ENCODE results near the gene RASSF6. TPM values are rescaled to one million over a fixed set of nuclear protein-coding genes. Genes with fewer than 3 reads are reported as not detected.
A peak's percentile ranks its signal among the peaks of the same experiment; 100 is the strongest.

The RASSF6 gene
- total RNA-seq, 1 donor from 2014 or later, result not detected

DNA sequence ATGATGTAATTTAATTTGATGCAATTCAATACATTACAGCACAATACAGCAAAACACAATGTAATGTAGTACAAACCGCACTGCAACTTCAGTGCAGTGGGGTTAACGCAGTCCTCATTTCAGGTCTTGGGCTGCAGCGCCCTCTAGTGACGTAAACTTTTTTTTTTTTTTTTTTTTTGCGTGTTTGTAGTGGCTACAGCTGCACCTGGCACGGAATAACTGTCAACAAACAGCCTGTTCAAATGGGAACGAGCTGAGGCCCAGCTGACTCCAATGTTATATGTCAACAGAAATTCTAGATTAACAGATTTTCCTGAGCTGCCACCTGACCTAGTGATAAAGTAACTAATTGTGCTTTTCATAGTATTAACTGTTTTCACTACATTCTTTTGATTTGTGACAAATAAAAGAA is 33.5 kb upstream of the RASSF6 start:
- no peaks in the 10 kb centered on the region for H3K27me3 ChIP-seq
- no peaks in the 10 kb centered on the region for H3K36me3 Mint-ChIP-seq
- no peaks in the 10 kb centered on the region for H3K4me1 Mint-ChIP-seq
- TF ChIP-seq, protein P1, sequence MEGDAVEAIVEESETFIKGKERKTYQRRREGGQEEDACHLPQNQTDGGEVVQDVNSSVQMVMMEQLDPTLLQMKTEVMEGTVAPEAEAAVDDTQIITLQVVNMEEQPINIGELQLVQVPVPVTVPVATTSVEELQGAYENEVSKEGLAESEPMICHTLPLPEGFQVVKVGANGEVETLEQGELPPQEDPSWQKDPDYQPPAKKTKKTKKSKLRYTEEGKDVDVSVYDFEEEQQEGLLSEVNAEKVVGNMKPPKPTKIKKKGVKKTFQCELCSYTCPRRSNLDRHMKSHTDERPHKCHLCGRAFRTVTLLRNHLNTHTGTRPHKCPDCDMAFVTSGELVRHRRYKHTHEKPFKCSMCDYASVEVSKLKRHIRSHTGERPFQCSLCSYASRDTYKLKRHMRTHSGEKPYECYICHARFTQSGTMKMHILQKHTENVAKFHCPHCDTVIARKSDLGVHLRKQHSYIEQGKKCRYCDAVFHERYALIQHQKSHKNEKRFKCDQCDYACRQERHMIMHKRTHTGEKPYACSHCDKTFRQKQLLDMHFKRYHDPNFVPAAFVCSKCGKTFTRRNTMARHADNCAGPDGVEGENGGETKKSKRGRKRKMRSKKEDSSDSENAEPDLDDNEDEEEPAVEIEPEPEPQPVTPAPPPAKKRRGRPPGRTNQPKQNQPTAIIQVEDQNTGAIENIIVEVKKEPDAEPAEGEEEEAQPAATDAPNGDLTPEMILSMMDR (IDR thresholded peaks at IDR 0.05), result peak; percentile 51
- no peak for TF ChIP-seq EZH2 (IDR thresholded peaks at IDR 0.05)
- H3K36me3 ChIP-seq, result no peaks in the 10 kb centered on the region
- H3K4me1 ChIP-seq, result no peaks in the 10 kb centered on the region
- H3K9me3 Mint-ChIP-seq, result no peaks in the 10 kb centered on the region
- H3K4me2 ChIP-seq, result no peak overlapping the region
- no peaks in the 10 kb centered on the region for H3F3A ChIP-seq (ENCODE audit: low read depth)
- H3K9ac ChIP-seq, result no peak overlapping the region
- no peaks in the 10 kb centered on the region for H4K20me1 ChIP-seq (ENCODE audit: low read depth)
- no peak overlapping the region for H2AFZ ChIP-seq (replicated peaks)
- H3K27me3 Mint-ChIP-seq (ENCODE audit: insufficient read depth, low read depth), result no peaks in the 10 kb centered on the region
- no peaks in the 10 kb centered on the region for H3K79me2 ChIP-seq (ENCODE audit: low read depth)
- DNase-seq (ENCODE audit: low spot score), result peak; percentile 55
- H3K27ac Mint-ChIP-seq, result no peak overlapping the region
- H3K27ac ChIP-seq, result no peak overlapping the region
- H3K4me3 ChIP-seq, result no peak overlapping the region
- no peak overlapping the region for H3K4me3 Mint-ChIP-seq
- no peaks in the 10 kb centered on the region for H3K9me3 ChIP-seq (ENCODE audit: low read depth)

DNA sequence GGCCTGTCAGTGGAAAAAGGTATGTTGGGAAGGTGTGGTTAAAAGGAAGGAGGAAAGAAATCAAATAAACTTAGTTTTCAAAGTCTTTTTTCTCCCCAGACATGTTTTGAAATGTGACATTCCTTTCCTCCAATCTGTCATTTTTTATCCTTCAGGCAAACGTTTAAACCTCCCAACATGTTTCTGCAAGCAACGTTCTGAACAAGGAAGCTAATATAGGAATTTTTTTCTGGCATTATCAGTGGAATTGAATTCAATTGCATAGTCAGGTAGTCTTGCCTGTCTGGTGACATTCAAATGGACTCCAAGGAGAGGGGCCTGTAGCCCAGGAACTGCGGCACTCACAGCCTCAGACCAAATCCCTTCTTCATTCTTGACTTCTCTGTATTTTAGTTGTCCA is 30.0 kb upstream of the RASSF6 start:
- H3K27me3 Mint-ChIP-seq (ENCODE audit: insufficient read depth, low read depth), result no peaks in the 10 kb centered on the region
- no peak overlapping the region for H3K4me3 ChIP-seq
- H3K9me3 ChIP-seq (ENCODE audit: low read depth), result no peaks in the 10 kb centered on the region
- no peaks in the 10 kb centered on the region for H4K20me1 ChIP-seq (ENCODE audit: low read depth)
- no peaks in the 10 kb centered on the region for H3K36me3 ChIP-seq
- no peak overlapping the region for H3K27ac ChIP-seq
- no peak for DNase-seq (ENCODE audit: low spot score)
- no peak overlapping the region for H3K27ac Mint-ChIP-seq
- no peaks in the 10 kb centered on the region for H3K79me2 ChIP-seq (ENCODE audit: low read depth)
- H3K4me1 Mint-ChIP-seq, result no peaks in the 10 kb centered on the region
- no peak overlapping the region for H3K9ac ChIP-seq
- TF ChIP-seq, protein P1 (IDR thresholded peaks at IDR 0.05), result no peak
- no peak for TF ChIP-seq EZH2 (IDR thresholded peaks at IDR 0.05)
- no peak for TF ChIP-seq EZH2phosphoT487 (IDR thresholded peaks at IDR 0.05)
- no peaks in the 10 kb centered on the region for H3K36me3 Mint-ChIP-seq
- no peaks in the 10 kb centered on the region for H3K4me1 ChIP-seq
- no peak overlapping the region for H3K4me2 ChIP-seq
- no peaks in the 10 kb centered on the region for H3K27me3 ChIP-seq
- H2AFZ ChIP-seq (replicated peaks), result no peak overlapping the region
- H3K4me3 Mint-ChIP-seq, result no peak overlapping the region
- H3K9me3 Mint-ChIP-seq, result no peaks in the 10 kb centered on the region
- no peaks in the 10 kb centered on the region for H3F3A ChIP-seq (ENCODE audit: low read depth)

DNA sequence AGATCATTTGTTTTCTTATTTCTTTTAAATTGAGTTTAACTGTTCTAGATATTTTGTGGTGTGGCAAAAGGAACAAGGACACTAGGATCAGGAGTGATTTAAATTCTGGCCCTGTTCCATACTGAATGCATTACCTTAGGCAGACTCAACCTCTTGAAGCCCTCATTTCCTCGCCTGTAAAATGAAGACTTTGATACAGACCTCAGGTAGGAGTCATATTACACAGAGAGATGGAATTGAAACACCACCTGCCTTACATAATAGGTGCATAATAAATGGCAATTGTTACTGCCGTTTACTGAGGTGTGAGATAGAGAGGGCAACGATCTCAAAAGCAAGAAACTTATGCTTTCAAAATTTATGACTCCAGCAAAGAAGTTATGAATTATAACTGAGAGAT is 28.2 kb upstream of the RASSF6 start:
- Mint-ChIP-seq H3K27me3 (ENCODE audit: insufficient read depth, low read depth) (no peaks in the 10 kb centered on the region), H3K9me3 (no peaks in the 10 kb centered on the region), H3K36me3 (no peaks in the 10 kb centered on the region), H3K4me1 (no peaks in the 10 kb centered on the region), H3K4me3 (no peak overlapping the region), H3K27ac (no peak overlapping the region)
- DNase-seq (ENCODE audit: low spot score), result no peak
- no peaks in the 10 kb centered on the region for H4K20me1 ChIP-seq (ENCODE audit: low read depth)
- H3K4me1 ChIP-seq, result no peaks in the 10 kb centered on the region
- no peaks in the 10 kb centered on the region for H3K79me2 ChIP-seq (ENCODE audit: low read depth)
- no peaks in the 10 kb centered on the region for H3F3A ChIP-seq (ENCODE audit: low read depth)
- no peak overlapping the region for H3K9ac ChIP-seq
- H2AFZ ChIP-seq (replicated peaks), result no peak overlapping the region
- no peak overlapping the region for H3K4me2 ChIP-seq
- no peak for TF ChIP-seq EZH2phosphoT487 (IDR thresholded peaks at IDR 0.05)
- no peaks in the 10 kb centered on the region for H3K36me3 ChIP-seq
- H3K27ac ChIP-seq, result no peak overlapping the region
- no peaks in the 10 kb centered on the region for H3K27me3 ChIP-seq
- H3K4me3 ChIP-seq, result no peak overlapping the region
- H3K9me3 ChIP-seq (ENCODE audit: low read depth), result no peaks in the 10 kb centered on the region

DNA sequence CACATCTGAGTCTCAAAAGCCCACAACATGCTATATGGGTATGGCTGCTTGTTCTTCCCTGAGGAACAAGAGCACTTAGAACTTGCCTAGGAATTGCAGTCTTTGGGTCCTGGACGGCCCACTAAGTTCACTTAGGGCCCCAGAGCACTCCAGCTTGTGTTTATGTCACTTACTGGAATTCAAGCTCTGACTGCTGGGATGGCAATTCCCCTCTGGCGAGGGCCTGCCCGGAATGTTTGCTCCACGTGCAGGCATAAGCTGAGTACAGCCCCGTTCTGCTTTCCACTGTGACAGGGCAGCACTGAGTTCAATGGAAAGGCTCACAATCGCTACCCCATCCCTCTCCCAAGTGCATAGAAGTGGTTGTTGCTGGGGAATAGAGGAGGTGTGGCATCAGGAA is 25.9 kb upstream of the RASSF6 start:
- H3K79me2 ChIP-seq (ENCODE audit: low read depth), result no peaks in the 10 kb centered on the region
- no peak overlapping the region for H3K9ac ChIP-seq
- H3K4me1 ChIP-seq, result no peaks in the 10 kb centered on the region
- no peaks in the 10 kb centered on the region for H3K27me3 ChIP-seq
- no peaks in the 10 kb centered on the region for H3K36me3 ChIP-seq
- Mint-ChIP-seq H3K27ac (no peak overlapping the region), H3K4me1 (no peaks in the 10 kb centered on the region), H3K9me3 (no peaks in the 10 kb centered on the region), H3K27me3 (ENCODE audit: insufficient read depth, low read depth) (no peaks in the 10 kb centered on the region), H3K36me3 (no peaks in the 10 kb centered on the region), H3K4me3 (no peak overlapping the region)
- H3K4me3 ChIP-seq, result no peak overlapping the region
- H3K4me2 ChIP-seq, result no peak overlapping the region
- H4K20me1 ChIP-seq (ENCODE audit: low read depth), result no peaks in the 10 kb centered on the region
- DNase-seq (ENCODE audit: low spot score), result no peak
- no peaks in the 10 kb centered on the region for H3K9me3 ChIP-seq (ENCODE audit: low read depth)
- no peak overlapping the region for H2AFZ ChIP-seq (replicated peaks)
- H3K27ac ChIP-seq, result no peak overlapping the region
- TF ChIP-seq, protein P1 (IDR thresholded peaks at IDR 0.05), result no peak
- TF ChIP-seq EZH2 (IDR thresholded peaks at IDR 0.05), result no peak
- TF ChIP-seq EZH2phosphoT487 (IDR thresholded peaks at IDR 0.05), result no peak
- H3F3A ChIP-seq (ENCODE audit: low read depth), result no peaks in the 10 kb centered on the region

All from neural progenitor cell (in vitro differentiated cells).